ENCODE data around the gene RIPOR1.
"Not testable (repeated sequence)": the region's sequence is repeated elsewhere in the genome, so short reads cannot be mapped to it uniquely, and the experiment has no call there.

RIPOR1 gene

GRCh38 chr16:67483731-67484525 lies 44.7 kb upstream of the RIPOR1 start:
- TF ChIP-seq CTCF (IDR thresholded peaks at IDR 0.05; ENCODE audit: borderline replicate concordance, insufficient read depth, low read depth, low read length), result no peak

GRCh38 chr16:67486805-67487204 lies 41.8 kb upstream of the RIPOR1 start:
- no peak for TF ChIP-seq CTCF (IDR thresholded peaks at IDR 0.05; ENCODE audit: borderline replicate concordance, insufficient read depth, low read depth, low read length)
- H3K4me3 ChIP-seq (ENCODE audit: low read depth, low read length), result no peak overlapping the region

More at GRCh38 chr16:67483731-67484525, 44.7 kb upstream of the RIPOR1 start:
- no peak overlapping the region for H3K4me3 ChIP-seq (ENCODE audit: low read depth, low read length)

- H3K4me3 ChIP-seq (ENCODE audit: low read depth, low read length), result not testable (repeated sequence)
Measured at GRCh38 chr16:67487561-67487960, 41.1 kb upstream of the RIPOR1 start.

- no peak for TF ChIP-seq CTCF (IDR thresholded peaks at IDR 0.05; ENCODE audit: borderline replicate concordance, insufficient read depth, low read depth, low read length)
- H3K4me3 ChIP-seq (ENCODE audit: low read depth, low read length), result no peak overlapping the region
Measured at GRCh38 chr16:67489401-67490083, 39.1 kb upstream of the RIPOR1 start.

GRCh38 chr16:67490335-67491096 lies 38.1 kb upstream of the RIPOR1 start:
- TF ChIP-seq CTCF (IDR thresholded peaks at IDR 0.05; ENCODE audit: borderline replicate concordance, insufficient read depth, low read depth, low read length), result no peak
- H3K4me3 ChIP-seq (ENCODE audit: low read depth, low read length), result no peak overlapping the region

GRCh38 chr16:67499106-67499505 lies 29.5 kb upstream of the RIPOR1 start:
- no peak for TF ChIP-seq CTCF (IDR thresholded peaks at IDR 0.05; ENCODE audit: borderline replicate concordance, insufficient read depth, low read depth, low read length)
- H3K4me3 ChIP-seq (ENCODE audit: low read depth, low read length), result no peak overlapping the region

Measured in GM12875 (cell line).